NCI-H460 (cell line): ENCODE measurements around the gene TENM3. TPM values are rescaled to one million over a fixed set of nuclear protein-coding genes. Genes with fewer than 3 reads are reported as not detected.

Source experiments
- DNase-seq: peaks from one replicate; pipeline ENCODE4 v3.0.0-alpha.2; 2016; ENCODE audit warnings: low read depth; ENCODE audit errors: extremely low read depth
- total RNA-seq: library from RNA; depleted of rRNA; stranded (reverse); fragments of >200 nt; shearing (Covaris generic); gene quantifications from 2 replicates; pipeline ENCODE4 v1.2.3, GENCODE V29; 2014

Gene TENM3
- total RNA-seq, 1 experiment from 2014 or later: 13.8 TPM

DNA sequence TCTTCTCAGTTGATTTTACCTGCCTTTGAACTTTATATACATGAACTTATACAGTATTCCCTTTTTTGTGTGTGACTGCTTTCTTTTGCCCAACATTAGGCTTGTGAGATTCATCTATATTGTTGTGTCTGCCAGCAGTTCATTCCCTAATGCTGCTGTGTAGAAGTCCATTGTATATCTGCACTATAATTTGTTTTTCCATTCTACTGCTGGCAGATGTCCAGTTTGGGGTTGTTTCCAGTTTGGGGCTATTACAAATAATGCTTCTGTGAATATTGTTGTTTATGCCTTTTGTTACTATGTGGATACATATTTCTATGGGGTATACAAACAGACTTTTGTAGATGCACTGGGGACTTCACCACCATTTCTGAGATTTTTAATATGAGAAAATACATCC, 405.6 kb downstream of the TENM3 start:
- DNase-seq: no peak

DNA sequence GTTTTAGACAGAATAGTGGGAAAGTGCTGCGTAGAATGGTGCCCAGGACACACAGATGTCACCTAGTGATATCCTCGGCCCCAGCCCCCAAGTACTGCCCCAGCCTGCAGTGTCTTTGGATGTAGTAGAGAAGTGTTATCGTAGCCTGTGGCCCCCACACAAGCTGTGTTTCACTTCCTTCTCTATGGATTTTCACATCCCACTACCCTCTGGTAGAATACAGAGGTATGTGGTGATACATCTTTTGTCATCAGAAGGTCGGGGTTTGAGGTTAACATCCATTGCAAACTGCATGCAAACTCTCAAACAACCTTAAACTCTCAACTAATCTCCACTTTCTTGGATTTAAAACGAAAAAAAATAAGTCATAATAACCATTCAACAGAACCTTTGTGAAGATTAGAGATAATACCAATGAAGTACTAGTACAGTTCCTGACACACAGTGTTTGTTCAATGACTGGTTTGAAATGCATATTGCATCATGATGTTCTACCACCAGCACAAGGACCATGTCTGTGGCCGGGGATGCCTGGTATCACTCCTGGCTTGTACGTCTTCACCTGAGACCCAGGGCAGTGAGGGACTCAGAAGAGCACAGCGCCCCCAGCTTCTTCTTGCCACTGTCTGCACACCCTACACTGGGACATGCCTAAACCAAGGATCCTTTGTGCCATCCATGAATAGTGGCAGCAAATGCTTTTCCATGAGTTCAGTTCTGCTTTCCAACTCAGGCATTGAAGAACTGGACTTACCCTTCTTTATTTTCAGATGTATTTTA, 406.7 kb downstream of the TENM3 start:
- DNase-seq: no peak

DNA sequence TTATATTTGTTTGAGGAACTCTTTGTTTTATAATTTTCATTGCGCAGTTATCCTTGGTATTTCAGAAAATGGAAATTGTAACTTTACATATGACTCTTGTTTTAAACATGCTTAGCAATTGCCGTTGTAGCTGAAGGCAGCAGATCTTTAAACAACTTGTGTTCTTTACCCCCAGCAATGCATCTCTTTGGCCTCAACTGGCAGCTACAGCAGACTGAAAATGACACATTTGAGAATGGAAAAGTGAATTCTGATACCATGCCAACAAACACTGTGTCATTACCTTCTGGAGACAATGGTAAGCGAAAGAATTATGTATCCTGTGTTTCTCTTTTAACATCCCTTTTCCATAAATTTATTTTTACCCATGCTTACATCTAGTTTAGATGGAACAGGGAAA, 410.4 kb downstream of the TENM3 start:
- DNase-seq: no peak

DNA sequence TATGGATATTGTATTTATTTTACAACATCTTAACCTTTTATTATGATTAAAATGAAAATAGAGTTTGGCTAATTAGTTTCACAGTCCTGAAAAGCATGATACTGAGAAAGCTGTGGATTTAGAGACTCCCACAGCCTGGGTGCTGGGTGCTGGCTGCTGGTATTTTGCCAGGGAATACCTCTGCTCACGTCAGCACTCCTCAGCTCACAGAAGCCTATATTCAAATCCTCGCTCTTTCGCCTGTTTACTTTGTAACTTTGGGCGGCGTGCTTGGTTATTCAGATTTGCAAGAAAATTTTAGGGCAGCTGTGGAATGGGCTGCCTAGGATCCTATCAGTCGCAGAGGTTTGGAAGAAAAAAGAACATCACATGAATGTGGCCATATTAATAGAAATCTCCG, 412.1 kb downstream of the TENM3 start:
- no peak for DNase-seq

DNA sequence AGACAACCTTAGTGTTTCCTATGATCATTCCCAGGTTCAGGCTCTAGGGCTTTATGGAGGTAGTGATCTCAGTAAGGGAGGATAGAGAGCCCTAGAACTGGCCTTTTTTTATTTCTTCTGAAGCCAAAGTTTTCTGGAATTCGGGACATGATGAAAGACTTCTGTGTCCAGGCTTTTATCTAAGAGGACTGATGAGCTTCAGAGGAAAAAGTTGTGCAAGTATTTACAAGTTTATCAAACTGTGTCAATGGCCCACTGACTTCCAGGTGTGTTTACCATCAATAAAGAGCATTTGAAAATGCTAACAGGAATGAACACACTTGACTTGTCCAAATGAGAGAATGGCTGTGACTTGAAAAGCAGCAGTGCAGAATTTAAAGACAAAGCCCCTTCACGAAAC, 419.3 kb downstream of the TENM3 start:
- no peak for DNase-seq

DNA sequence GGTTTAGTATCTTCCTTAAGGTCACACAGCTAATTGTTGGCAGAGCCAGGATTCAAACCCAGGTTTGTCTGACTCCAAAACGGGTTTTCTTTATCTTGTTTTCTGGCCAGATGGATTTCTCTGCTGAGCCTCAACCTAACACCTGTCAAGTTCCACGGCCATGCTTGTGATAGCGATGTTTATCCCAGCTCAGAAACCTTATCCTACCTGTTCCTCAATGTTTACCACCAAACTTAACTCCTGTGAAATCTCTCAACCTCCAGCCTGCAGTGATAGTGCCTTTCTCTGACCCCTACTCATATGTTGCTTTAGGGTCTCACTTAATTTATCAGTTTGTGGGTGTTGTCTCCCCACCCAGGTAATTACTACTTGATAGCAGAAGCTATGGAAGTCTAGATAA, 428.0 kb downstream of the TENM3 start:
- DNase-seq: no peak

DNA sequence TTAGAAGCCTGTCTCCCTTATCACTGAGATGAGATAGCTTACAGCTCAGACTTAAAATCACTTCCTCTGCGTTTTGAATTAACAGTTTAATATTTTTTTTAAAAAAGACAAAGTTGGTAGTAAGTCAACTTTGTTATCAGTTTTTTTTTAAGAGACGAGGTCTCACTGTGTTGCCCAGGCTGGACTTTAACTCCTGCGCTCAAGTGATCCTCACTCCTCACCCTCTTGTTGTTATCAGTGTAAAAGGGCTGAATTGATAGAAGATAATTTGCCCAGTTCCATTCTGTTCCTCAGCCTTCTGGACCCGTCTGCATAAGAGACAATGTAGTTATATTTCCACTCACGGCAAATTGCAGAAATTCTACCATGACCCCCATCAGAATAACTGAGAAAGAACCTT, 428.5 kb downstream of the TENM3 start:
- DNase-seq: no peak

DNA sequence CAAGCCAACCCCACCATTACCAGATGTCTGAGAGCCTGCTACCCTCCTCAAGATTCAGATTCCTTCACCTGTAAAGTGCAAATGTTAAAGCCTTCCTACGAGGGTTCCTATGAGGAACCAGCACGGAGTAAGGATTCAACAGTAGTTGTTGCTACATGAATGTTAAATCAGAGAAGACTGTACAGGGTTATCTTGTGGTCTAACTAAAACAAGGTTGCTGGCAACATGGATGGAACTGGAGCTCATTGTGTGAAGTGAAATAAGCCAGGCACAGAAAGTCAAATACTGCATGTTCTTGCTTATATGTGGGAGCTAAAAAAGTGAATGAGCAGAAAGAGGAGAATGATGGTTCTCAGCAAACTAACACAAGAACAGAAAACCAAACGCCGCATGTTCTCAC, 435.4 kb downstream of the TENM3 start:
- DNase-seq: no peak

DNA sequence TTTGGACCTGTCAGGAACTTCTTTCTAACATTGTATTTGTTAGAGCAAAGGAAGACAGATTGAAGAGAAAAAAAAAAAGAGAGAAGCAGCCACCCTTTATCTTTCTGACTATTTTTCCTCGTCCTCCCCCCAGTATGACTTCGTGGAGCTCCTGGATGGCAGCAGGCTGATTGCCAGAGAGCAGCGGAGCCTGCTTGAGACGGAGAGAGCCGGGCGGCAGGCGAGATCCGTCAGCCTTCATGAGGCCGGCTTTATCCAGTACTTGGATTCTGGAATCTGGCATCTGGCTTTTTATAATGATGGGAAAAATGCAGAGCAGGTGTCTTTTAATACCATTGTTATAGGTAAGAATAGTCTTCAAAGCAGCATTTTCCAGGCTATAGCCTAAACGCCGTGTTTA, 436.3 kb downstream of the TENM3 start:
- no peak for DNase-seq

DNA sequence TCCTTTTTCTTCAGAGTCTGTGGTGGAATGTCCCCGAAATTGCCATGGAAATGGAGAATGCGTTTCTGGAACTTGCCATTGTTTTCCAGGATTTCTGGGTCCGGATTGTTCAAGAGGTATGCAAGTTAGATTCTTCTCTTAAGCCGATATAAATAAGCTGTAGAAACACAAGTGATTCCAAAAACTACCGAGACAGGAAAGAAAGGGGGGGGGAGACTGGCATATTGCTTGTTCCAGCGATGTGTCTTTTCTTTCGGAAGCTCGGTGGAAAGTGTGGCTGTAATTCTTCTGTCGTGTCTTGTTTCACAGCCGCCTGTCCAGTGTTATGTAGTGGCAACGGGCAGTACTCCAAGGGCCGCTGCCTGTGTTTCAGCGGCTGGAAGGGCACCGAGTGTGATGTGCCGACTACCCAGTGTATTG, 437.0 kb downstream of the TENM3 start:
- DNase-seq: no peak

DNA sequence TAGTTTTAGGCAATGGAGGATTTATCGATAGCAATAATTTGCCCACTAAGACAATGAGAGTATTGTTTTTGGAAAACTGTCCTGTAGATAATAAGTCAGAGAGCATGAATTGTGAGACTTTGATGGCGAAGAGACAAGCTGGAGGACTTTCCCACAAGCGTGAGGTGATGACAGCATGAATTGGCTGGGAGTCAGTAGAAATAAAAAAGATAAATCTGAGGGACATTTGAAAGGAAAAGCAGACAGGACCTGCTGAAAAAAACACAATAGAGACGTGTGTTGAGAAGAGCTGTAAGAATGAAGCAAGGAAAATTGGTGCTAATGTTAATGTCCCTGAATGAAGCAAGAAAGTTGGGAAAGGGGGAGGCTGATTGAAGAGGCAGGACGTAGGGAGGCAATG, 440.5 kb downstream of the TENM3 start:
- DNase-seq: no peak

DNA sequence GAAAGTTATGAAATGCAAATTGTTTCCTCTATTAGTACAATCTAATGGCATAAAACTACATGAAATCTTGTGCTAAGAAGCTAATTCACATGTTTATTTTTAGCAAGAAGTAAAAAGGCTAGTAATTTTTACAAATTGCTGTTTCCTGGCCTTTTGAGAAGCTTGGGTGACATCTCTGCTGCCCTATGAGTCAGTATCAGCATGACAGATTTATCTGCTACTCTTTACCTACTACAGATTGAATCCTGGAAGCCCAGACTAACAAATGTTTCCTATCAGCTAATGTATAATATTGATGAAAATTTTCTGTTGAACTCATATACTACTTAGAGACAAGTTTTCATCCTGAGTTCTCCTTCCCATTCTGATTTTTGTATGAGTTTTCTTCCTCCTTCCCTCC, 441.6 kb downstream of the TENM3 start:
- DNase-seq: no peak

DNA sequence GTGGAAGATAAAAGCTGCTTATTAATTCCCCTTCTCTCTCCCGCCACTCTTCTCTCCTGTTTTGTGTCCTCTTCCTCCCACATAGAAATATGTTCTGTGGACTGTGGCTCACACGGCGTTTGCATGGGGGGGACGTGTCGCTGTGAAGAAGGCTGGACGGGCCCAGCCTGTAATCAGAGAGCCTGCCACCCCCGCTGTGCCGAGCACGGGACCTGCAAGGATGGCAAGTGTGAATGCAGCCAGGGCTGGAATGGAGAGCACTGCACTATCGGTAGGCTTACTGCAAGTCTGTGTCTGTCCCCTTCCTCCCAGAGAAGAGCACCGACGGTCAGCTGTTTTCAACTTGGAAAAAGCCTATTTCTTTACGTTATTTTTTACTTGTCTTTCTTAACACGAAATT, 444.9 kb downstream of the TENM3 start:
- no peak for DNase-seq

DNA sequence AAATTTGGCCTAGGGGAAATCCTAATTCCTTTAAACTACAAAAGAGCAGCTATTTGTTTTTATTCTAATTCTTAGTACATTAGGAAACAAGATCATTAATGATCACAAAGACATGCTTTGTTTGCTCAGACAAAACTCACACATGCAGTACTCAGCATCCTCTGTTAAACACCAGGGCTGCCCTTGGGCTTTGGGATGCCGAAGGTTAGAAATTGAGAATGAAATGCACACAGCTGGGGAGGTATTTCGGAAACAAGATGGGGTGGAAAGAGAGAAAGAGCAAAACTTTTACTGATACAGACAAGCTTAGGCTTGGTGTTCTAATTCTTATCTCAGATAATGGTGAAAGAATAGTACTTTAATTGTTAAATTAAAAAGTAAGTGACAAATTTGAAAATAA, 451.3 kb downstream of the TENM3 start:
- DNase-seq: no peak

DNA sequence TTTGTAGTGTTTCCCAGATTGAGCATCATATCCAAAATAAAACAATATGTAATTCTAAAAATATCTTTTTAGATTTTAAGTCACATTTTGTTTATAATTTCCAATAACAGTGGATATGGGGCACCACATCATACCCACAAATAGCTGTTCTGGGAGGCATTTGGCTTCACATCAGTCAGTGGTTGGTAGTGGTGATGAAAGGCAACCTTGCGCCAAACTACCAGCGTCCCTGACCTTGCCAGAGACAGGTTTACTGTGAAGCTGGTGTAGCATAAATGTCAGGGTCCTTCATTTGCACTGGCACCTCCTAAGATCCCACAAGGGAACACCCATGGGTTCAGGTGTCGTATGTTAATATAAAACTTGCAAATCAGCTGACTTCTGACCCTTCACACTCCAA, 451.8 kb downstream of the TENM3 start:
- DNase-seq: no peak

DNA sequence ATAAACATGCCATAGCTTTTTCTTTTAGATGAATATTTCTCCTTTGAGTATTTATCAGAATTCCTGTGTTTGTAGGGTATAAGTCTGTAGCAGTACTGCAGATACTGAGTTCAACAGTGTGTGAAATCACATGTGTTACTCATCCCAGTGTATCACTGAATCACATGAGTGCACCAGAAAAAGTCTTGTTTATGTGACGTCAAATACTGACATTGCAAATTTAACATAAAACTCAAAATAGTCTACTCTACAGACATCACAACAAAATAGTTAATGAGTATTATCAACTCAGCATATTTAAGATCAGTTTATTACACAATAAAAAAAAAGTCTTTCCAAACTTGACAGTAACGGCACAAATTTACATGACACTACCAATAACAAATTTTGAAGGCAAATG, 452.6 kb downstream of the TENM3 start:
- DNase-seq: no peak

DNA sequence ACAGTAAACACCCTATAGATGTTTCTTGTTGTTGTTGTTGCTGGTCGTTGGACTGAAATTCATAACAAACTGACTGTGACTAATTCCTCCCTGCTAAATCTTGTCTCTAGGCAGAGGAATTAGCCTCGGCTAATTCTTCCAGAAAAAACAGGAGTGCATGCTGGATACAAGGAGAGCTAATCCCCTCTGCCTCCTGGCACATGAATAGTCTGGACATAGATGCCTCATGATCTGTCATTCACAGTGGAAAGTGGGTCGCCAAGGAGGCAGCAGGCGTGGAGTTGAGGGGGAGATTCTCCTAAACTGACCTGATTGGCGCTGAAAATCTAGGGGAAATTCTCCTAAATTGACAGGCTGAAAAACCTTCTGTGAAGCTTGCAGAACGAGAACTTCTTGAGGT, 453.9 kb downstream of the TENM3 start:
- DNase-seq: no peak

DNA sequence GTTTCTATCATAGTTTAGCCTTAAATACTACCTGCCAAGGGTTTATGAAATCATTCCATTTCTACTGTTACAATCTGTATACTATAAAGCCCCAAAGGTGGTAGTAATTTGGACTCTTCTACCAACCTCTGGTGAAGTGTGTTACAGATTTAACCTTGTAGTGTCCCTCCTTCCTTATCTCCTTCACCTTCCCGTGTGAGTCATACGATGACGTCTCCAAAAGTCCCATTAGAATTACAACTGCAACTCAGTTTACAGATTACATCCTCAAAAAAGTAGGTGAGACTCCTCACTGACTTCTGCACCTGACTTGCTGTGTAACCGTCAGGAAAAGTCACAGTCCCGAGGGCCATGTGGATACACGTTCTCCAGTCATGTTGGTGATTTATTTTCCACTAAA, 455.0 kb downstream of the TENM3 start:
- DNase-seq: no peak

DNA sequence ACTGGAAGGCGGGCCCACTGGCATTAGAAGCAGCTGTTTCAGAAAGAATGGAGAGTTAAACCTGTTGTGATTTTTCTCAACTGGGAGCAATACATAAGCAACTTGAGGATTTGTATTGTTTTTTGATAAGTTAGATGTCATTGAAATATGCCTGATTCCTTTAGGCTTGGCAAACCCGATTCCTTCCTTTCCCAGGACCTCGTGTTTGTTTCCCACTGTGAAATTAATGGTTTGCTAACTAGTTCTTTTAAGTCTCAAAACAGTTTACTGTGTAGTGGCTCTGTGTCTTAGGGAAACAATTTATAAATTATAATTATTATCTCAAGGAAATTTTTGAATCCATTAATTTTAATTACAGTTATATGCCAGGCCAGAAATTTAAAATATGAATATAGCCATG, 456.0 kb downstream of the TENM3 start:
- DNase-seq: no peak

DNA sequence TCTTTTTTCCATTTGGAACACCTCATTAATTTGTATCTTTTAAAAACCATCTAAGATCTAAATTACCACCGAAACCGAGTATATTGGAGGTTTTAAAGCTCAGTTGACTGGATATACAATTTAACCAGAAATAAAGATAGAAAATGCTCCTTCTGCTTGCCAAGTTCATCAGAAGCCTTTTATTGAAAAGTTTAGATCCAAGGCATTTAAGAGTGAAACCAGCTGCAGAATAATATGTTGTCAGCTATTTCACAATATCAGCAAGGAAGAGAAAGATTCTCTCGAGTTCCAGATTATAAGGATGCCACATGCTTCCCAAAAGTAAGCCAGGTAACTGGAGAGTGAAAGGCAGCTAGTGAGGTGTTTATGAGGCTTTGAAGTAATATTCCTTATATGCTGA, 456.6 kb downstream of the TENM3 start:
- no peak for DNase-seq

DNA sequence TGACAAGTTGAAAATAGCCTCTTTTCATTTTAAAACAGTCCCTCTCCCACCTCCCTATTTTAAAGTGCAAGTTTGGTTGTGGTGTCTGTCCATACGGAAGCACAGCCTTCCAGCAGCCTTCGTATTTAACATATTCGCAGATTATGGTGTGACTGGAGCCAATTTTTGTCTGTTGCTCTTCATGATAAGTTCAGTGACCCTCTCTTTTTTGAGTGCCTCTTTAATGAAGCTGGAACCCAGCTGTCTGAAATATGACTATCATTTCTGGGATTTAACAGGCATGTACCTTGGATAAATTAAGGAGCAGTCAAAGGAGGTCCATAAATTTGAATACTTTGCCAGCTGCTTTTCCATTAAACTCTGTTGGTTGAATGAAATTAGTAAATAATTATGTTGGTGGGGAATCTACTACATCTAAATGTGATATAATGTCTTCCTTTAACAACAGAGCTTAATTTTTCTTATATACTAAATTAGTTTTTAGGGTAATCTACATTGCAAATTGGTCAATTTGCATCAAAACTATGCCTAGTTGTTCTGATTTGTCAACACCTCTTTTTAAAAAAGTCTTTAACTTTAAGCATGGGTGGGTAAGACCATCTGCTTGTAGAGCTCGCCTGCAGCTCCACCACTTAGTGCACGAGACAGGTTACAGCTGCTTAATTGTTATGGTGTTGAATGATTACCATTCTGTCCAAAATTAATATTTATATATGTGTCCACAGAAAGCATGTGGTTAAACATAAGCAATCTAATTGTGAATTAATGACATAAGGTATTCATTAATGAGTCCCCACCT, 457.4 kb downstream of the TENM3 start:
- DNase-seq: no peak

DNA sequence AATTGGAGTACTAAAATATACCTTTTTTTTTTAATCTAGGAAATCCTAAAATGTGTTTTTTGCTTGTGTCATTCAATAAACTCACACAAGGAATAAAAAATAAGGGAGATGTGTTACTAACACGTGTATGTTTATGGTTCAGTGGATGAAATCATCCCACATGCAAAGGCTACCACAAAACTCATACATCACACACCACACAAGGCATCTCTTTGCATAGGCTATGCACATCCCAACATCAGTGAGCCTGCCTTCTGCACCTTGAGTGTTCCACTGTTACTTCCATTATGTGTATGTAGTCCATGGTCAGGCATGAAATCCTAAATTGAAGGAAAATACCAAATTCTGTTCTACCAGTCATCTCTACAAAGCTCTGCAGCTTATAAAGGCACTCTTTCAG, 460.9 kb downstream of the TENM3 start:
- no peak for DNase-seq
